SK-N-SH (cell line): Measurements from ENCODE around the gene SORBS1. TPM values are rescaled to one million over a fixed set of nuclear protein-coding genes. Genes with fewer than 3 reads are reported as not detected.

Experiments used
- CTCF ChIA-PET: fragments of 300-600, 350-600 bp; formaldehyde crosslinking; extraction: SDS; loops from one replicate; lab custom pipeline; 2021; lab: Yijun Ruan, JAX
- POLR2A ChIA-PET: fragments of 350-600 bp; sonication (Branson Sonifier 250); formaldehyde crosslinking; extraction: SDS; loops from one replicate; lab custom pipeline; 2020; ENCODE audit warnings: antibody characterized with exemption, inconsistent platforms; lab: Yijun Ruan, JAX
- DNase-seq: peaks from one replicate; pipeline ENCODE4 v3.0.0; 2012
- H2AFZ ChIP-seq: fragments of 200-600 bp; sonication (generic); 2 replicates; pipeline ENCODE4 v1.8.1; 2016; ENCODE audit warnings: antibody characterized with exemption, mild to moderate bottlenecking, low read depth
- H3F3A ChIP-seq: fragments of 200-600 bp; sonication (generic); replicated peaks from 2 replicates; pipeline ENCODE3; 2016; ENCODE audit warnings: antibody characterized with exemption, mild to moderate bottlenecking; ENCODE audit not compliant: insufficient read depth
- H3K27ac ChIP-seq, 2 experiments: fragments of 200-500 bp in 1 of 2; fragments of 200-600 bp in 1 of 2; sonication (Bioruptor generic) in 1 of 2; sonication (generic), shearing (Covaris generic) in 1 of 2; 2 replicates each; pipeline versions ENCODE4 v1.5.1 to v1.6.1; 2014 to 2016; ENCODE audit warnings: low read depth in 2 of 2, inconsistent platforms in 1 of 2, low read length in 1 of 2, mild to moderate bottlenecking in 1 of 2, mixed read lengths in 1 of 2
- H3K27me3 ChIP-seq: fragments of 200-600 bp; sonication (generic), shearing (Covaris generic); 2 replicates; pipeline ENCODE4 v1.6.1; 2016; ENCODE audit warnings: mixed run types; ENCODE audit not compliant: insufficient read depth
- H3K36me3 ChIP-seq, 2 experiments: fragments of 200-500 bp in 1 of 2; fragments of 200-600 bp in 1 of 2; sonication (Bioruptor generic) in 1 of 2; sonication (generic) in 1 of 2; replicated peaks in 1 of 2; 2 replicates each; pipeline versions ENCODE3 to v1.5.1; 2014 to 2016; ENCODE audit warnings: low read length in 1 of 2, mild to moderate bottlenecking in 1 of 2; ENCODE audit not compliant: insufficient read depth in 2 of 2, control insufficient read depth in 1 of 2
- H3K4me1 ChIP-seq, 2 experiments: fragments of 200-500 bp in 1 of 2; fragments of 200-600 bp in 1 of 2; sonication (Bioruptor generic) in 1 of 2; sonication (generic), shearing (Covaris generic) in 1 of 2; 2 replicates each; pipeline versions ENCODE4 v1.5.1 to v1.6.1; 2014 to 2016; ENCODE audit warnings: low read depth in 1 of 2, low read length in 1 of 2, mixed run types in 1 of 2; ENCODE audit not compliant: insufficient read depth in 2 of 2, control insufficient read depth in 1 of 2
- H3K4me2 ChIP-seq: fragments of 200-600 bp; sonication (generic), shearing (Covaris generic); 2 replicates; pipeline ENCODE4 v1.6.1; 2017; ENCODE audit warnings: mixed run types
- H3K4me3 ChIP-seq, 2 experiments: fragments of 200-500 bp in 1 of 2; fragments of 200-600 bp in 1 of 2; sonication (Bioruptor generic) in 1 of 2; sonication (generic), shearing (Covaris generic) in 1 of 2; 2 replicates each; pipeline versions ENCODE4 v1.5.1 to v1.8.1; 2014 to 2016; ENCODE audit warnings: low read depth in 2 of 2, inconsistent platforms in 1 of 2, low read length in 1 of 2, mild to moderate bottlenecking in 1 of 2, mixed read lengths in 1 of 2, moderate library complexity in 1 of 2
- H3K79me2 ChIP-seq: fragments of 200-600 bp; sonication (generic); 2 replicates; pipeline ENCODE4 v1.8.1; 2017; ENCODE audit warnings: mild to moderate bottlenecking; ENCODE audit not compliant: insufficient read depth
- H3K9ac ChIP-seq: fragments of 200-600 bp; sonication (generic); 2 replicates; pipeline ENCODE4 v1.6.1; 2017; ENCODE audit warnings: mixed run types
- H3K9me2 ChIP-seq: fragments of 200-600 bp; sonication (generic); 2 replicates; pipeline ENCODE4 v1.6.1; 2017; ENCODE audit warnings: mixed run types
- H3K9me3 ChIP-seq: fragments of 200-600 bp; sonication (generic); 2 replicates; pipeline ENCODE4 v1.6.1; 2017; ENCODE audit warnings: mixed run types, mild to moderate bottlenecking, moderate library complexity
- H4K20me1 ChIP-seq: fragments of 200-600 bp; sonication (generic); 2 replicates; pipeline ENCODE4 v1.6.1; 2017; ENCODE audit warnings: mild to moderate bottlenecking, mixed run types; ENCODE audit not compliant: insufficient read depth
- CHD2 ChIP-seq: fragments of 150-350 bp; IDR thresholded peaks from 2 replicates; pipeline ENCODE4 v1.6.1; 2018; ENCODE audit warnings: low read length; ENCODE audit not compliant: partially characterized antibody
- ELF1 ChIP-seq: IDR thresholded peaks from 2 replicates; pipeline ENCODE4 v1.4.0; 2012
- GABPA ChIP-seq: IDR thresholded peaks from 2 replicates; pipeline ENCODE4 v1.4.0; 2012; ENCODE audit warnings: low read depth, mild to moderate bottlenecking
- IRF3 ChIP-seq: fragments of 150-350 bp; IDR thresholded peaks from 2 replicates; pipeline ENCODE4 v1.6.1; 2016; ENCODE audit warnings: mild to moderate bottlenecking, low read depth, low read length
- JUND ChIP-seq: IDR thresholded peaks from 2 replicates; pipeline ENCODE4 v1.4.0; 2012
- MXI1 ChIP-seq: IDR thresholded peaks from 2 replicates; pipeline ENCODE4 v1.6.1; 2012; ENCODE audit warnings: mild to moderate bottlenecking, low read depth, low read length, improper control_type of control experiment
- NRF1 ChIP-seq: IDR thresholded peaks from 2 replicates; pipeline ENCODE4 v1.6.1; 2012; ENCODE audit warnings: low read depth, mild to moderate bottlenecking, low read length
- POLR2AphosphoS5 ChIP-seq: IDR thresholded peaks from 2 replicates; pipeline ENCODE4 v1.6.1; 2012; ENCODE audit warnings: low read depth, low read length
- RAD21 ChIP-seq: IDR thresholded peaks from 2 replicates; pipeline ENCODE4 v1.6.1; 2012; ENCODE audit warnings: mild to moderate bottlenecking, low read length
- RCOR1 ChIP-seq: fragments of 150-350 bp; IDR thresholded peaks from 2 replicates; pipeline ENCODE4 v1.6.1; 2017; ENCODE audit warnings: antibody characterized with exemption, low read length
- RXRA ChIP-seq: IDR thresholded peaks from 2 replicates; pipeline ENCODE4 v1.4.0; 2012; ENCODE audit warnings: low read depth, mild to moderate bottlenecking, borderline replicate concordance
- TEAD4 ChIP-seq: IDR thresholded peaks from 2 replicates; pipeline ENCODE4 v1.4.0; 2012; ENCODE audit warnings: mild to moderate bottlenecking, borderline replicate concordance; ENCODE audit not compliant: insufficient read depth
- USF1 ChIP-seq: IDR thresholded peaks from 2 replicates; pipeline ENCODE4 v1.4.0; 2012; ENCODE audit warnings: low read depth, borderline replicate concordance
- ZBTB33 ChIP-seq: IDR thresholded peaks from 2 replicates; pipeline ENCODE4 v1.4.0; 2012; ENCODE audit warnings: low read depth, borderline replicate concordance
- WGBS: methylation state at CpG from one replicate; pipeline ENCODE4 v1.1.6; 2017; ENCODE audit warnings: low lambda C conversion rate; 5-methylcytosine and 5-hydroxymethylcytosine counted together
- polyA plus RNA-seq, 3 experiments: library from polyadenylated mRNA; depleted of rRNA; stranded (reverse); fragments of >200 nt; gene quantifications; 2 replicates each; pipeline ENCODE4 v1.2.3, GENCODE V29; 2012

SORBS1 gene
- polyA plus RNA-seq, 1 of the 3 experiments (the other 2 are of a cell fraction): 0.36 TPM

- CTCF ChIA-PET: interaction anchor here (0.7 to 1.8 kb wide), 4 partner anchors 9 to 126 kb away, joined by 3 to 7 read pairs (median 4); no protein-coding TSS in a partner anchor
Observed at GRCh38 chr10:95454940-95455339, 106.2 kb downstream of the SORBS1 start.

More at GRCh38 chr10:95454940-95455339, 106.2 kb downstream of the SORBS1 start:
- H3K9me3 ChIP-seq: no peaks in the 10 kb centered on the region
- H3K27me3 ChIP-seq: 0 out of 2 replicates have a peak, but pooled peaks cover 4% of the 10 kb centered on the region
- no peak overlapping the region for H2AFZ ChIP-seq
- H3K9ac ChIP-seq: no peak overlapping the region
- WGBS: 38% methylated on average over 4 of the region's 4 CpGs
- H3K9me2 ChIP-seq: no peaks in the 10 kb centered on the region
- H3K4me2 ChIP-seq: no peak overlapping the region
- H3F3A ChIP-seq: no peaks in the 10 kb centered on the region
- POLR2A ChIA-PET: no interaction called here
- DNase-seq: no peak
- no peak overlapping the region for H3K27ac ChIP-seq
- no peaks in the 10 kb centered on the region for H3K79me2 ChIP-seq
- H3K36me3 ChIP-seq: no peaks in the 10 kb centered on the region
- no peaks in the 10 kb centered on the region; a peak in 1 of 4 replicates for H3K4me1 ChIP-seq
- no peaks in the 10 kb centered on the region for H4K20me1 ChIP-seq
- TF ChIP-seq RAD21 (no peak), TEAD4 (no peak), IRF3 (no peak), ELF1 (no peak), GABPA (no peak), ZBTB33 (no peak), RXRA (no peak), POLR2AphosphoS5 (no peak), RCOR1 (no peak), USF1 (no peak), NRF1 (no peak), MXI1 (no peak), JUND (no peak), CHD2 (no peak)
- H3K4me3 ChIP-seq: no peak overlapping the region
